Naive thymus-derived CD4-positive, alpha-beta T cell (primary cell): ENCODE results near the gene MCC. TPM values are rescaled to one million over a fixed set of nuclear protein-coding genes. Genes with fewer than 3 reads are reported as not detected.
"Not testable (repeated sequence)": the region's sequence is repeated elsewhere in the genome, so short reads cannot be mapped to it uniquely, and the experiment has no call there.

Experiments used
- ATAC-seq: fragments of 150-1000 bp; cut with Tn5 transposase; 2 replicates; pipeline ENCODE4 v1.10.0; 2021; ENCODE audit warnings: mild to moderate bottlenecking, moderate library complexity
- CTCF ChIA-PET: fragments of 350-600 bp; sonication (Branson Sonifier 250); formaldehyde crosslinking; loops from one replicate; lab custom pipeline; 2021; ENCODE audit warnings: antibody characterized with exemption; lab: Charles Lee
- POLR2A ChIA-PET: fragments of 350-600 bp; sonication (Branson Sonifier 250); formaldehyde crosslinking; loops from one replicate; lab custom pipeline; 2021; ENCODE audit warnings: antibody characterized with exemption, inconsistent platforms; lab: Charles Lee
- DNase-seq, 9 donors: peaks; one replicate each; pipeline versions ENCODE4 v3.0.0 to v3.0.0-alpha.2; 2020 to 2022; ENCODE audit warnings: mixed read lengths in 1 of 9
- H3K27ac ChIP-seq: one replicate; pipeline ENCODE4 v1.7.0; 2013; ENCODE audit warnings: mild to moderate bottlenecking, low read depth, low read length, moderate library complexity
- H3K27me3 ChIP-seq, 2 donors: one replicate each; pipeline ENCODE4 v1.7.0; 2013; ENCODE audit warnings: low read length in 2 of 2, mild to moderate bottlenecking in 2 of 2, moderate library complexity in 2 of 2; ENCODE audit not compliant: control insufficient read depth in 2 of 2, insufficient read depth in 2 of 2
- H3K36me3 ChIP-seq, 3 experiments: 1 replicate in 2 of 3; 2 replicates in 1 of 3; pipeline ENCODE4 v1.7.0; 2013; ENCODE audit warnings: low read length in 3 of 3, mild to moderate bottlenecking in 3 of 3, moderate library complexity in 1 of 3; ENCODE audit not compliant: insufficient read depth in 3 of 3, control insufficient read depth in 2 of 3
- H3K4me1 ChIP-seq, 2 donors: one replicate each; pipeline ENCODE4 v1.7.0; 2013; ENCODE audit warnings: low read length in 2 of 2, mild to moderate bottlenecking in 2 of 2, moderate library complexity in 1 of 2; ENCODE audit not compliant: control insufficient read depth in 2 of 2, insufficient read depth in 2 of 2
- H3K4me3 ChIP-seq: 2 replicates; pipeline ENCODE4 v1.7.0; 2013; ENCODE audit warnings: mild to moderate bottlenecking, low read length
- H3K9me3 ChIP-seq, 3 experiments: 1 replicate in 2 of 3; 2 replicates in 1 of 3; pipeline ENCODE4 v1.7.0; 2013; ENCODE audit warnings: low read length in 3 of 3; ENCODE audit not compliant: control insufficient read depth in 2 of 3
- H3K27ac Mint-ChIP-seq, 9 donors: one replicate each; pipeline ENCODE4 v1.8.0; 2020 to 2022; ENCODE audit warnings: mixed read lengths in 9 of 9, mild to moderate bottlenecking in 8 of 9, moderate library complexity in 5 of 9, inconsistent platforms in 2 of 9
- H3K27me3 Mint-ChIP-seq, 5 donors: one replicate each; pipeline ENCODE4 v1.8.0; 2021 to 2022; ENCODE audit warnings: mixed read lengths in 5 of 5, mild to moderate bottlenecking in 1 of 5
- H3K36me3 Mint-ChIP-seq, 5 donors: one replicate each; pipeline ENCODE4 v1.8.0; 2020 to 2022; ENCODE audit warnings: mixed read lengths in 5 of 5, mild to moderate bottlenecking in 3 of 5, inconsistent platforms in 1 of 5
- H3K4me1 Mint-ChIP-seq, 7 donors: one replicate each; pipeline ENCODE4 v1.8.0; 2020 to 2022; ENCODE audit warnings: mixed read lengths in 7 of 7, mild to moderate bottlenecking in 3 of 7, inconsistent platforms in 1 of 7
- H3K4me3 Mint-ChIP-seq, 10 donors: one replicate each; pipeline ENCODE4 v1.8.0; 2020 to 2022; ENCODE audit warnings: mild to moderate bottlenecking in 10 of 10, mixed read lengths in 10 of 10, moderate library complexity in 6 of 10, inconsistent platforms in 2 of 10
- H3K9me3 Mint-ChIP-seq, 11 donors: one replicate each; pipeline ENCODE4 v1.8.0; 2020 to 2022; ENCODE audit warnings: mixed read lengths in 11 of 11, mild to moderate bottlenecking in 4 of 11, inconsistent platforms in 1 of 11, moderate library complexity in 1 of 11
- intact Hi-C, 2 donors: fragments of 100-400 bp; cut with micrococcal nuclease; formaldehyde crosslinking; loops; one replicate each; pipeline ENCODE4 v1.15.1; 2023
- polyA plus RNA-seq, 2 donors: library from polyadenylated mRNA; unstranded; fragments of 300-500 nt; fragmentation: Illumina TruSeq; gene quantifications; one replicate each; pipeline ENCODE4 v1.2.3, GENCODE V29; 2021
- total RNA-seq, 6 experiments: library from RNA in 5 of 6; stranded (reverse) in 5 of 6; gene quantifications; 1 replicate in 5 of 6; 2 replicates in 1 of 6; pipeline ENCODE4 v1.2.3 and lab custom pipeline; 2021 to 2026

MCC gene
- total and polyA plus RNA-seq, 7 experiments from 2014 or later, result 0.56 to 3.0 (median 0.89) TPM

- ChIA-PET POLR2A (interaction anchor here (1.0 kb wide), 1 partner anchor 40 kb away, joined by 4 read pairs; no protein-coding TSS in a partner anchor), CTCF (interaction anchor here (0.9 to 1.2 kb wide), 2 partner anchors 11 to 18 kb away, joined by 3 read pairs; no protein-coding TSS in a partner anchor)
- Histone ChIP-seq H3K4me1 (no peaks in the 10 kb centered on the region), H3K27me3 (no peaks in the 10 kb centered on the region), H3K36me3 (no peaks in the 10 kb centered on the region), H3K27ac (no peak overlapping the region), H3K9me3 (no peaks in the 10 kb centered on the region), H3K4me3 (no peak overlapping the region)
- H3K27me3 Mint-ChIP-seq, result peaks cover 0 to 6% (median 4%) of the 10 kb centered on the region in 5 donors
- DNase-seq, result no peak
- peak overlapping the region in 1 of 9 donors; percentile 17 for H3K27ac Mint-ChIP-seq
- ATAC-seq, result no peak
- H3K36me3 Mint-ChIP-seq, result peaks cover 0 to 29% (median 0%) of the 10 kb centered on the region in 5 donors
- H3K4me3 Mint-ChIP-seq, result no peak overlapping the region
- H3K9me3 Mint-ChIP-seq, result peaks cover 0 to 4% (median 0%) of the 10 kb centered on the region in 11 donors
- intact Hi-C loops, result no loop called here
- no peaks in the 10 kb centered on the region for H3K4me1 Mint-ChIP-seq
Measured at GRCh38 chr5:113083481-113083880, 404.8 kb downstream of the MCC start.

GRCh38 chr5:113082547-113082905, 405.7 kb downstream of the MCC start:
- peaks cover 0 to 31% (median 2%) of the 10 kb centered on the region in 5 donors for H3K36me3 Mint-ChIP-seq
- H3K27me3 ChIP-seq, result no peaks in the 10 kb centered on the region
- no peaks in the 10 kb centered on the region for H3K4me1 Mint-ChIP-seq
- no peaks in the 10 kb centered on the region for H3K4me1 ChIP-seq
- intact Hi-C loops, result no loop called here
- DNase-seq, result no peak
- peaks cover 0 to 6% (median under 1%) of the 10 kb centered on the region in 11 donors for H3K9me3 Mint-ChIP-seq
- H3K9me3 ChIP-seq, result no peaks in the 10 kb centered on the region
- ChIA-PET POLR2A (no interaction called here), CTCF (interaction anchor here (0.9 kb wide), 1 partner anchor 10 kb away, joined by 3 read pairs; no protein-coding TSS in a partner anchor)
- no peaks in the 10 kb centered on the region for H3K36me3 ChIP-seq
- no peak overlapping the region for H3K27ac Mint-ChIP-seq
- no peak for ATAC-seq
- H3K4me3 Mint-ChIP-seq, result no peak overlapping the region
- peaks cover 0 to 3% (median 0%) of the 10 kb centered on the region in 5 donors for H3K27me3 Mint-ChIP-seq
- H3K4me3 ChIP-seq, result no peak overlapping the region
- H3K27ac ChIP-seq, result no peak overlapping the region

GRCh38 chr5:113081881-113082546, 406.2 kb downstream of the MCC start:
- peaks cover 0 to 8% (median 5%) of the 10 kb centered on the region in 11 donors for H3K9me3 Mint-ChIP-seq
- no peaks in the 10 kb centered on the region for H3K4me1 Mint-ChIP-seq
- POLR2A ChIA-PET, result no interaction called here
- H3K27ac Mint-ChIP-seq, result no peak overlapping the region
- Histone ChIP-seq H3K9me3 (no peaks in the 10 kb centered on the region), H3K27me3 (no peaks in the 10 kb centered on the region), H3K27ac (no peak overlapping the region), H3K4me1 (no peaks in the 10 kb centered on the region), H3K36me3 (no peaks in the 10 kb centered on the region), H3K4me3 (no peak overlapping the region)
- peaks cover 4 to 36% (median 6%) of the 10 kb centered on the region in 5 donors for H3K36me3 Mint-ChIP-seq
- CTCF ChIA-PET, result no interaction called here
- no peak for DNase-seq
- peaks cover 0 to 8% (median 0%) of the 10 kb centered on the region in 5 donors for H3K27me3 Mint-ChIP-seq
- H3K4me3 Mint-ChIP-seq, result no peak overlapping the region
- ATAC-seq, result no peak
- intact Hi-C loops, result no loop called here

GRCh38 chr5:113081091-113081839, 407.0 kb downstream of the MCC start:
- Histone ChIP-seq H3K36me3 (no peaks in the 10 kb centered on the region), H3K4me3 (no peak overlapping the region), H3K27ac (no peak overlapping the region), H3K27me3 (no peaks in the 10 kb centered on the region), H3K9me3 (no peaks in the 10 kb centered on the region), H3K4me1 (no peaks in the 10 kb centered on the region)
- H3K4me1 Mint-ChIP-seq, result no peaks in the 10 kb centered on the region
- H3K4me3 Mint-ChIP-seq, result no peak overlapping the region
- H3K36me3 Mint-ChIP-seq, result peaks cover 5 to 40% (median 8%) of the 10 kb centered on the region in 5 donors
- CTCF ChIA-PET, result no interaction called here
- H3K27me3 Mint-ChIP-seq, result peaks cover 0 to 11% (median 0%) of the 10 kb centered on the region in 5 donors
- no peak for DNase-seq
- no peak for ATAC-seq
- intact Hi-C loops, result no loop called here
- POLR2A ChIA-PET, result interaction anchor here (0.6 kb wide), 1 partner anchor 9 kb away, joined by 3 read pairs; no protein-coding TSS in a partner anchor
- peaks cover 0 to 14% (median 6%) of the 10 kb centered on the region in 11 donors for H3K9me3 Mint-ChIP-seq
- H3K27ac Mint-ChIP-seq, result peak overlapping the region in 1 of 9 donors; percentile 15

- intact Hi-C loops, ATAC-seq, CTCF ChIA-PET, H3K27me3 ChIP-seq, H3K4me3 ChIP-seq, H3K4me3 Mint-ChIP-seq, H3K36me3 ChIP-seq, H3K27ac ChIP-seq, DNase-seq, H3K9me3 ChIP-seq, POLR2A ChIA-PET: not testable (repeated sequence)
- Mint-ChIP-seq H3K9me3 (peaks cover 0 to 21% (median 6%) of the 10 kb centered on the region in 11 donors), H3K27ac (peak overlapping the region in 1 of 9 donors; percentile 7), H3K4me1 (peaks cover 7 to 36% (median 27%) of the 10 kb centered on the region in 7 donors), H3K36me3 (peaks cover 8 to 25% (median 9%) of the 10 kb centered on the region in 5 donors), H3K27me3 (peaks cover 0 to 11% (median 0%) of the 10 kb centered on the region in 5 donors)
- H3K4me1 ChIP-seq, result peaks cover 0 to 11% of the 10 kb centered on the region in 2 donors
Measured at GRCh38 chr5:113076649-113077048, 411.6 kb downstream of the MCC start.

GRCh38 chr5:113075019-113075418, 413.2 kb downstream of the MCC start:
- intact Hi-C loops, result no loop called here
- Histone ChIP-seq H3K27me3 (no peaks in the 10 kb centered on the region), H3K36me3 (no peaks in the 10 kb centered on the region), H3K27ac (no peak overlapping the region), H3K9me3 (no peaks in the 10 kb centered on the region), H3K4me1 (peaks cover 0 to 11% of the 10 kb centered on the region in 2 donors), H3K4me3 (no peak overlapping the region)
- peaks cover 8 to 21% (median 9%) of the 10 kb centered on the region in 5 donors for H3K36me3 Mint-ChIP-seq
- no peak for DNase-seq
- peaks cover 7 to 36% (median 27%) of the 10 kb centered on the region in 7 donors for H3K4me1 Mint-ChIP-seq
- POLR2A ChIA-PET, result no interaction called here
- CTCF ChIA-PET, result interaction anchor here (1.4 kb wide), 1 partner anchor 13 kb away, joined by 3 read pairs; no protein-coding TSS in a partner anchor
- H3K27me3 Mint-ChIP-seq, result peaks cover 0 to 11% (median 0%) of the 10 kb centered on the region in 5 donors
- H3K27ac Mint-ChIP-seq, result peak overlapping the region in 1 of 9 donors; percentile 68
- H3K4me3 Mint-ChIP-seq, result no peak overlapping the region
- peaks cover 0 to 21% (median 6%) of the 10 kb centered on the region in 11 donors for H3K9me3 Mint-ChIP-seq
- no peak for ATAC-seq
